Measurements from ENCODE around the gene SDC4.

Gene SDC4

DNA sequence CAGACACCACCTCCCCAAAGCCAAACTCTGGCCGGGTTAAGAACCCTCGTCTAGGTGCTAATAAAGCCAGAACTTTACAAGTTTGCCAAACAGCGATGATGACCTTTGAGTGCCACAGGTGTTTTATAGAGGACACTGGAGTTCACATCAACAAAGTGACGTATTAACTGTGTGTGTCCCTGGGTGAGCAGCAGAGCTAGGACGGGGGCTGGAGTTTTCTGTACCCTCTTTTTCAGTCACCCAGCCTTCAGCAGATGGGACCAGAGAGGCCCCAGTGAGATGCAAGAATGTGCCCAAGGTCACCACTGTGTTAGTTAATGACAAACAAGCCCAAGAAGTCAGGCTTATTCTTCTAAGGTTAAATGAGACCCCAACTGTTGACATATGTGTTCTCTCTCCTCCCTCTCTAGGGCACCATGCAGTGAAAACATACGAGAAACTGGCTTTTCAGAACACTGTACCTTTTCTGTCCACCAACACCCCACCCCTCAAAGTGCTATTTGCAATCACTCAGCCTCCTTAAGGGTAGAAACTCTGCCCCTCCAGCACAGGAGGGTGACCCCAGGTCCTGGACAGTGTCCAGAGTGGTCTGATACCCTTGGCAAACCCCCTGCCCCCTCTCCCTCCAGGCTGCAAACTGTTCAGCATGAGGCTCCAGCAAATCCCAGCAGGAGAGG, 5.2 kb downstream of the SDC4 start:
- no peak for DNase-seq

- no peak for DNase-seq
Measured at GRCh38 chr20:45341939-45342854, 6.0 kb downstream of the SDC4 start.

GRCh38 chr20:45341579-45341938, 6.7 kb downstream of the SDC4 start:
- DNase-seq: no peak

- DNase-seq: no peak
Measured at GRCh38 chr20:45340951-45341350, 7.3 kb downstream of the SDC4 start.

DNA sequence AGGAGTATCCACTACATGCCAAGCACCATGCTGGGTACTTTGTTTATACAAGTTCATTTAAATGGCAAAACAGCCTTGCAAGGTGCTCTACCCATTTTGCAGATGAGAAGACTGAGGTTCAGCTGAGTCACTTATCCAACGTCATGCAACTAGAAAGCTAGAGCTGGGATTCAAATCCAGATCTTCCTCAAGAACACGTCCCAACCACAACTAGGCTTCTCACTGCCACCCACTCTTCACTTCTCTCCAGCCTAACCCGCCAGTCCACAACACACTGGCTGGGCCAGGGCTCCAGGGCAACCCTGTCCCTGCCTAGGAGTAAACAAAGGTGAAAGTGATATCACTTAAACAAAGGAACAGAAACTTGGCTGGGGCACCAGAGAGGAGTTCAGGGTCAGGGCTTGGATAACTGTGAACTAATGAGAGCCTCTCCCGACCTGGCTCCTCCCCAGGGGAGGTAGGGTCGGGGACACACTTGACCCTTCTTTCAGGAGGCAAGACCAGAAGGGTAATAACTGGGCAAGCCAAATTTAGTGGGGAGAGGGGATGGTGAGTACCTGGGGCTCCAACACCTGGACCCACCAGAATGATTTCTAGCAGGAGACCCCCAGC, 7.9 kb downstream of the SDC4 start:
- DNase-seq: no peak

GRCh38 chr20:45339799-45340198, 8.4 kb downstream of the SDC4 start:
- DNase-seq: no peak

- DNase-seq: no peak
Measured at GRCh38 chr20:45339084-45339483, 9.1 kb downstream of the SDC4 start.

DNA sequence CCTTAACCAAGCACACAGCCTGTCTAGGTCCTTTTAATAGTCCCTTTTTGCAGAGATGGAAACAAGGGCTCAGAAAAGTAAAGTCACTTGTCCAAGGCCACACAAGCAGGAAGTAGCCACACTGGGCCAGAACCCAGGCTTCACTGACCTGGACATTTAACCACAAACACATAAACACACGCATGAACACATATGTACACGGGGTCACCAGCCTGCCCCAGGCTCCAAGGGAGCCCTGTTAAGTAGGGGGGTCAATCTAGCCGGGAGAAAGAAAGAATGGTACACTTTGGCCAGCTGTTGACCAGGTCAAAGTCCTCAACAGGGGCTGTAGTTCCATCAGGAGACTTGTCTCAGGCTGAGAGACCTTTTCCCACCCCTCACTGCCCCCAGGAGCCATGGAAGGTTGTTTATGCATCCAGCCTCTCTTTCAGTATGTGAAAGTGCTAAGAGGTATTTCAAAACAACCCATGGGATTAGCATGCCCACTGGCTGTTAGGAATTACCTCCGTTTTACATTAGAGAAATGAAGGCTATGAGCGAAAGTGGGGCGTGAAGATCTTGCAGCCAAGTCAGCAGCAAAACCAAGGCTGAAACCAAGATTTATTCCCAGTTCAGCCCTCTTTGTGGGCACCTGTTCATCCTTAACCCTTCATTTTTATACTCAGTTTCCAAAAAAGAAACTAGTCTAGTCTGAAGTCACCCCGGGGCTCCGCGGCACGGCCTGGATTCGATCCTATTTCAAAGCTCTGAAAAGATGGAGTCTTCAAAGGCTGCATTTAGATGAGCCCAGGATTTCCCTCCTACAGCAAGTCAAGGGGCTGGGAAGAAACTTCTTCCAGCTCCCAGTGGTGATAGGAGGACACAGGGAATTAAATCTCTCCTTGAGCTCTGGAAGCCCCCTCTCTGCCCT, 9.8 kb downstream of the SDC4 start:
- no peak for DNase-seq

- no peak for DNase-seq
Measured at GRCh38 chr20:45337367-45338120, 10.7 kb downstream of the SDC4 start.

DNA sequence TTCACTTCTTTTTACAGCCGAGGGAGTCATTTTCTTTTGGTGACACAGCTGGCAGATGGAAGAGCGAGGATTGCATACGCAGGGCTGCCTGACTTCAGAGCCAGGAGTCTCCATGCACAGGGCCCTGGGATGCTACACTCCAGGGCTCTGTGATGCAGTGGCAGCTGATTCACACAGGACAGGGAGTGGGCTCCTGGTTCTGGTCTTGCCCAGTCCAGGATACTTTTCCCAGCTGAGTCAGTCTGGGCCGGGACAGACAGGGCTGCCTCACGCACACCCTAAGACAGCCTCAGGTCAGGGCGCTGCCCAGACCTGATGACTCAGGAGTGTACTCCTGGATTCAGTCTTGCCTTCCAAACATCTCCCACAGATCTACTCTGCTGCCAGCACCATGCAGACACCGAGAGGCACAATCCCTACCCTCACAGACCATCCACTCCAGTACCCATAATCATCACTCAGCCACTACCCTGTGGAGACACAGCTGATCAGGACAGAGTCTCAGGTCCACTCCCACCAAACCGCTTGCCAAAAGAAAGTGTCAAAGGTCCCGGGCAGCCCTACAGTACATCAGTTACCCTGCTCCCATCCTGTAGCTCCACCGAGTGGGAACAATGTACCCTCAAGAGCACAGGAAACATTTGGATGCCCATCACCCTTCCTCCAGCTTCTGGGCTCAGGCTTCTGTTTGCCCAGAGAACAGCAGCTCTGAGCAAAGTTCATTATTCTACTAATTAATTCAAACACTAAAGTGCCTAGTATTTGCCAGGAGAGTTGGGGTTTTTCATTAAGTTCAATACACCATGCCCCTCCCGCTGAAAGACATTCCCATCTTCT, 11.5 kb downstream of the SDC4 start:
- no peak for DNase-seq

DNA sequence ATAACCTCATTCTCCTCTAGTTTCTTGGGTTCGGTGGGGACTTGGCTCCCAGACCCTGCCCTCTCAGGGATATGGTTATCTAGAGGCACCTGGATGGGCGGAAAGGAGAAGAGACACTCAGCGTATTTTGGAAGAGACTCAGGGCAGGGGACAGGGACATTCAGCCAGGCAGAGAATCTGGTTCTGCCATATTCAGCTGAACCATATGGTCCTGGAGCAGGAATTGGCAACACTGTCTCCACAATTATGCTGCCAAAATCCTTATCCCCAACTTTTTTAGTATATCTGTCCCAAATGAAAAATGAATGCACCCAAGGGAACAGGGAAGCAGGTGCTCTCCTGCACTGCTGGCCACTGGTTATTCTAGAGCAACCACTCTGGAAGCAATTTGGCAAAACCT, 17.7 kb downstream of the SDC4 start:
- DNase-seq: no peak

- DNase-seq: no peak
Measured at GRCh38 chr20:45329497-45330319, 18.5 kb downstream of the SDC4 start.

DNA sequence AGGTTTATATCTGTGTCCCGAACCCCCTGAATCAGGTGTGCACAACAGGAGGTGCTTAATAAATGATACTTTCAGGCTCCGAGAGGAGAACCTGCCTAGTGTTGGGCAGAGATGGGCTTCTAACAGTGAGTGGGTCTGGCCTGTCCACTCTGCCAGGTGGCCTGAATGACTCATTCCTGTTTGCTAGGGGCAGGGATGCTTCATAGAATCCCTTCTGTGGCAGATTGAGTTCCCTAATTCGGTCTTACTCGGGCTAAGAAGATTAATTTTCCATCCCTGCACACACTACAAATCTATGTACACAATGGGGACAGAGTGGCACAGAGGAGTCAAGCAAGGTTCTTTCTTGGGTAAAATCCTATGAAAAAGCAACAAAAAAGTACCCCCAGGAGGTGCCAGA, 19.8 kb downstream of the SDC4 start:
- no peak for DNase-seq

DNA sequence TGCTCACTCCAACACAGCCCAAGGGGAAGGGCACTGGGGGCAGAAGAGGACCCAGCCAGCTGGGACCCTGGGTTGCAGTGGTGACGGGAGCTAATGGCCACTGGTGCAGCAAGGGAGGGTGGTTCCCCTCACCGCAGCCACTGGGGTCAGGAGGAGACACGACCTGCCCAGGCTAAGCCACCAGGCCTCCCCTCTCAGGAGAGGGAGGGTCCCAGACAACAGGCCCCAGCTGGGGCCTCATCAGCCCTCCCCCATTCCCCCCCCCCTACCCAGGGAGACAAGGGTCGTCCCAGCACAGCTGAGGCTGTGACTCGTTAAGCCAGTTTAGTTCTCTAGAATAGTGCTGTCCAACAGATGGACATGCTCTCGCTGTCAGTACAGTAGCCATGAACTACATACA, 22.9 kb downstream of the SDC4 start:
- DNase-seq: no peak

- DNase-seq: no peak
Measured at GRCh38 chr20:45323731-45324130, 24.5 kb downstream of the SDC4 start.

DNA sequence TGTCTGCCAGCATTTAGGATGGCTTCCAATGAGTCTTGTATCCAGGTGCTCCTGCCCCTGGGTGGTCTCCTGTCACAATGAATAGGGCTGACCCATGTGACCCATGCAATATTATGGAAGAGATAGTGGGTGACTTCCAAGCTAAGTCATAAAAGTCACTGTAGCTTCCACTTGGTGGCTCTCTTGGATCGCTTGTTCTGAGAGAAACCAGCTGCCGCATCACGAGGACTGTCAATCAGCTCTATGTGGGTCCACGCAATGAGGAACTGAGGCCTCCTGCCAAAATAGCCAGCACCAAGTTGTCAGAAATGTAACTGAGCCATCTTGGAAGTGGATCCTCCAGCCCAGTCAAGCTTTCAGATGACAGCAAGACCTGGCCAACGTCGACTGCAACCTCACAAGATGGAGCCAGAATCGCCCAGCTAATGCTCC, 25.3 kb downstream of the SDC4 start:
- DNase-seq: peak; percentile 9

DNA sequence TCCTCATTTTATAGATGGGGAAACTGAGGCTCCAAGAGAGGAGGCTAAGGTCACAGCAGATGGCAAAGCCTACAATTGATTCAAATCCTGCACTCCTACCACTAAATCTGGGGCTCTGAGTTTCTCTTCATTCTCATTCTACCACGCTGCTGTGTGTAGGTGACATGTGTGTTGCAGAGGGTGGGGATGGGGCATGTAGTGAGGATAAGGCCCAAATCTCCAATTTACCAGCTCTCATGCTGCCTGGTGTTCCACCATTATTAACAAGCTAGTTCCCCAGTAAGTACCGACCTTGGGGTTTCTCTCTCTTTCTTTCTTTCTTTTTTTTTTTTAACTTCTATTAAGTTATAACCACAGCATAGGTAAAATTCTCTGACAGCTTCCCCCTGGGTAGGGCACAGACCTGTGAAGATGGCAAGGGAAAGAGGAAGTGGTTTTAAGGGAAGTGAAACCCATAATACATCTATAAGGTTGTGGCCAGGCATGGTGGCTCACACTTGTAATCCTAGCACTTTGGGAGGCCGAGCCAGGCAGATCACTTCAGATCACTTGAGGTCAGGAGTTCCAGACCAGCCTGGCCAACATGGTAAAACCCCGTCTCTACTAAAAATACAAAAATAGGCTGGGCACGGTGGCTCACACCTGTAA, 27.2 kb downstream of the SDC4 start:
- peak; percentile 7 for DNase-seq

- DNase-seq: no peak
Measured at GRCh38 chr20:45318948-45319347, 29.3 kb downstream of the SDC4 start.

GRCh38 chr20:45318386-45318939, 29.8 kb downstream of the SDC4 start:
- no peak for DNase-seq
